Hematopoietic multipotent progenitor cell (in vitro differentiated cells): ENCODE data around the gene ZNF408. TPM values are rescaled to one million over a fixed set of nuclear protein-coding genes. Genes with fewer than 3 reads are reported as not detected.
"Not testable (repeated sequence)": the region's sequence is repeated elsewhere in the genome, so short reads cannot be mapped to it uniquely, and the experiment has no call there.

Source experiments
- DNase-seq, 3 donors: peaks; one replicate each; pipeline ENCODE4 v3.0.0-alpha.2; 2011 to 2015; ENCODE audit warnings: low read depth in 2 of 3, low spot score in 2 of 3
- total RNA-seq: library from RNA; depleted of rRNA; stranded (reverse); fragments of >200 nt; gene quantifications from one replicate; pipeline ENCODE4 v1.2.3, GENCODE V29; 2012

Gene ZNF408
- total RNA-seq, 1 donor: 11.6 TPM

DNA sequence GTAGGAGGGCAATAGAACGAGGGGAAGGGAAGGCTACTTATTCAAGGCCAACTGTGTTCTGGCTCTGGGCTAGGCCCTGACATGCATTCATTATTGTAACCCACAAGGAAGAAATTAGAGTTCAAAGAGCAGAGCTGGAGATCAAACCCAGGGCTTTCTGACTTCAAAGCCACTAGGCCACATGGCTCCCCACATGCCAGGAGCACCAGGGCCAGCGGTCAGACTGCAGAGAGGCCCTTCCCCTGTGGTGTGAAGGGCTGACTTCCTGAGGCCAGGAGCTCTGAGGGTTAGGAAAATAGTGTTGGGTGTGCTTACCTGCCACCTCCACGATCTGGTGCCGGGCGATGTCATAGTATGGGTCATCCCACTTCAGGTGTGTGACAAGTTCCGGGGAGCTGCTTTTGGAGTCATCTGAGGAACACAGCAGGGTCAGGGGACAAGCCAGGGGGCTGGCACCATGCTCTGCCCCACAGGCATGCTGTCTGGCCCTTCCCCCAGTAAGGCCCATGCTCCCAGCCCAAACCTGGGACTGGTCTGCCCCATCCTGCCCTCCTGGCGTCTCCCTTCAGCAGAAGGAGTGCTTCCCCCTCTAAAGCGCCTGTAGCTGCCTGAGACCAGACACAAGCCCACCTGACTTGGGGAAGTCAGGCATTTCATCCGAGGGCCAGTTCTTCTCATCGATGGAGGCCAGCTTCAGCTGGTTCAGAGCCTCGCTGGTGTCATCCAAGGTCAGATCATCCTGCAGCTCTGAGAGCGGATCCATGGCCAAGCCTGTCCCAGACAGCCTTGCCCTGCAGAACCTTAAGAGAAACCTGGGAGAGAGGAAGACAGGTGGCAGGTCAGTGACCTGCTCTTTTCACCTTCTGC is 5.3 kb upstream of the ZNF408 start:
- no peak for DNase-seq

DNA sequence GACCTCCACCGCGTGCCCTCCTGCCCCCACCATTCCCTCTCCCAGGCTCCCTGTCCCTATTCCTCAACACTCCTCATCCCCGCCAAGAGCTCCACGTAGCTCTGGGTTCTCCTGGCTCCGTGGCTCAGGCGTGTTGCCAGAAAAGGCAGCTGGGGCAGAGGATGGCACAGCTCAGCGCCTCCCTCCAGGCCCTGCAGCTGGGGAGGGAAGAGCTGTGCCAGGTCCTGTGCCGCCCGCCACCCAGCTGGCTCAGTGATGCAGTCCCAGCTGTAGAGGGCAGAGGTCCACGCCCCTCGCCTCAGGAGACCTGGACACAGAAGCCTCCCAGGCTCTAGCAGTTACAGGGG is 4.6 kb upstream of the ZNF408 start:
- no peak for DNase-seq

DNA sequence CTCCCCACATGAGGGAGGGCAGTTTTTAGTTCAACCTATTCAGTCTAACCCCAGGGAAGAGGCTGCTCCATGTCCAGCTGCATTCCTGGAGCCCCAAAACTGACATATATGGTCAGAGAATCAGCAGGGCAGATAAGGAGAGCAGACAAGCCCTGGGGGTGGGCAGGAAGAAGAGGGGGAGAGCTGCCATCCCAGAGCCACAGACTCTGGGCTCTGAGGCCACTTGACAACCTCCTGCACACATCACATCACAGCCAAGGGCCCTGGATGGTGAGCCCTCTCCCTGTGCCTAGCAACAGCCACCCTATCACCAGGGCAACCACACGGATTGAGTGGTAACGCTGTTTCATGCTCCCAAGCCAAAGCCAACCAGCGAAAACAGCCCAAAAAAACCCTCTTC is 3.5 kb upstream of the ZNF408 start:
- no peak for DNase-seq

DNA sequence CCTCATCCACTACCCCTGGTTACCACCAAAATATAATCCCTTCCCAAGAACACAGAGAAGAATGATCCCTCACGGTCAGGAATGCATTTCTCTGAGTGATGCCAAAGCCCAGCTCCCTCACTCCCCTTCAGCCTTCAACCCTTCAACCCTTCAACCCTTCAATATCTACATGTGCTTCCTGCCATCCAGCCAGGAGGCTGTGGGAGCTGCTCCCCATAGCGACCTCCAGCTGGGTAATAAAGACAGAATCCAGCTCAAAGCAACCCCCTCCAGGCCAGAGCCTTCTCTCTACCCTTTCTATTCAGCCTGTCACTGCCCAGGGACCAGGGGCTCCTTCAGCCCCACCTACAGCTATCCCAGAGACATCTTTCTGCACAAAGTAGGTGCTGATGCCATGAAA is 3.1 kb upstream of the ZNF408 start:
- DNase-seq: no peak

DNA sequence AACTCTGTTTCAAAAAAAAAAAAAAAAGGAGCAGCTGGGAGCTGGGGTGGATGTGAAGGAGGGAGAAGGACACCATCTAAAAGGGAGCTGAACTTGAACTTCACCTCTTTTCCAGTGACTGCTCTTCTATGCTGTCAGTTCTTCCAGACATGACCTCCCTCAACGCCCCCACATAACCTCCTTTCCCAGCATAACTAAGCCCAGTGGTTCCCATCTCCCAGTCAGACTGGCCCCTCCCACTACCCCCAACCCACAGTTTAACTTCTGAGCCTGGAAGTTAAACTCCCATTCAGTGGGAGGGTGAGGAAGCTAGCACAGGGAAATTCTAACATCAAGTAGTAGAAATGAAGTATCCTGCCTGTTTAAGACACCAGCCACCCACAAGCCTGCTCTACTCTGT is 2.2 kb upstream of the ZNF408 start:
- no peak for DNase-seq

DNA sequence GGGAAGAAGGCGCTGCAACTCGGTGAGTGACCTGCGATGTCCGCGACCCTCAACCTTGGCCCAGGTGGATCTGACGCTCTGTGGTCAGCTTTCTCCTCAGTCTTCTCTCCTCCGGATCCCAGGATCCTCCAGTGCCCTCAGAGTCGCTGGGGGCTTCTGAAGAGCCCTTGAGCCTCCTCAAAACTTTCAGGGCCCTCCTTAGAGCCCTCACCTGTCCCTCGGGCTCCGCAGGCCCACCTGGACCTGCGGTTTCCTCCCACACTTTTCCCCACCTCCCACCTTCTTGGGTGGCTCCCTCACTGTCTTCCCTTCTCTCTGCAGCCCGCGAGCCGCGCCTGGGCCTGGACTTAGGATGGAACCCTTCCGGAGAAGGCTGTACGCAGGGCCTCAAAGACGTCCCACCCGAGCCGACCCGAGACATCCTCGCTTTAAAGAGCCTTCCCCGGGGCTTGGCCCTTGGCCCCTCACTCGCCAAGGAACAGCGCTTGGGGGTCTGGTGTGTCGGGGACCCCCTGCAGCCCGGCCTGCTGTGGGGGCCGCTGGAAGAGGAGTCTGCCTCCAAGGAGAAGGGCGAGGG is 335 bp downstream of the ZNF408 start:
- no peak for DNase-seq

DNA sequence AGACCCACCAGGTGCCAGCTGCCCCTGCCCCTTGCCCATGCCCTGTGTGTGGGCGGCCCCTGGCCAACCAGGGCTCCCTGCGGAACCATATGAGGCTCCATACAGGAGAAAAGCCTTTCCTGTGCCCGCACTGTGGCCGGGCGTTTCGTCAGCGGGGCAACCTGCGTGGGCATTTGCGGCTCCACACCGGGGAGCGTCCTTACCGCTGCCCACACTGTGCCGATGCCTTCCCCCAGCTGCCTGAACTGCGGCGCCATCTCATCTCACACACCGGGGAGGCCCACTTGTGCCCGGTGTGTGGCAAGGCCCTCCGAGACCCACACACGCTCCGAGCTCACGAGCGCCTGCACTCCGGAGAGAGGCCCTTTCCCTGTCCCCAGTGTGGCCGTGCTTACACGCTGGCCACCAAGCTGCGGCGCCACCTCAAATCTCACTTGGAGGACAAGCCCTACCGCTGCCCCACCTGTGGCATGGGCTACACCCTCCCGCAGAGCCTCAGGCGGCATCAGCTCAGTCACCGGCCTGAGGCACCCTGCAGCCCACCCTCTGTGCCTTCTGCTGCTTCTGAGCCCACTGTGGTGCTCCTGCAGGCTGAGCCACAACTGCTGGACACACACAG is 4.3 kb downstream of the ZNF408 start:
- DNase-seq: no peak

DNA sequence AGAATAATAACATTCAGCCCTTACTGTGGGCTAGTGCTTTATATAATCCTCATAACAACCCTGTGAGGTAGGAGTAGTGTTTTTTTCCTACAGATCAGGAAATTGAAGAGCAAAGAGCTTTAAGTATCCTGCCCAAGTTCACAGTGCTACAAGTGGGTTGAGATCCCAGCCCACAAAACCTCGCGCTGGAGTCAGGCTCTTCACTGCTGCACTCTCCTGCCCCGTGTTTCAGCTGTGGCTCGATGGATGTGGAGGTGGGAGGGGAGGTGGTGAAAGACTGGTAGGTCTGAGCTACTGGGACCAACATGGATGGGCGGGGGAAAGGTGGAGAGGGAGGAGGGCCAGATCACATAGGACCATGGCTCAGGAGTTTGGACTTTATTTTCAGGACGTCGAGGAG is 6.1 kb downstream of the ZNF408 start:
- DNase-seq: no peak

DNA sequence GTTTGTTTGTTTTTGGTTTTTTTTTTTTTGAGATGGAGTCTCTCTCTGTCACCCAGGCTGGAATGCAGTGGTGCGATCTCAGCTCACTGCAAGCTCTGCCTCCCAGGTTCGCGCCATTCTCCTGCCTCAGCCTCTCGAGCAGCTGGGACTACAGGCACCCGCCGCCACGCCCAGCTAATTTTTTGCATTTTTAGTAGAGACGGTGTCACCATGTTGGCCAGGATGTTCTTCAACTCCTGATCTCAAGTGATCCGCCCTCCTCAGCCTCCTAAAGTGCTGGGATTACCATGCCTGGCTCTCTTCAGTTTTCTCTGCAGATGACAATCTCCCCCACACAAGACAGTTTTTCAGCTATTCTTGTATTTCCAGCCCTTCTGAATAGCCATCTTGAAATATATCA is 8.5 kb downstream of the ZNF408 start:
- DNase-seq: not testable (repeated sequence)

DNA sequence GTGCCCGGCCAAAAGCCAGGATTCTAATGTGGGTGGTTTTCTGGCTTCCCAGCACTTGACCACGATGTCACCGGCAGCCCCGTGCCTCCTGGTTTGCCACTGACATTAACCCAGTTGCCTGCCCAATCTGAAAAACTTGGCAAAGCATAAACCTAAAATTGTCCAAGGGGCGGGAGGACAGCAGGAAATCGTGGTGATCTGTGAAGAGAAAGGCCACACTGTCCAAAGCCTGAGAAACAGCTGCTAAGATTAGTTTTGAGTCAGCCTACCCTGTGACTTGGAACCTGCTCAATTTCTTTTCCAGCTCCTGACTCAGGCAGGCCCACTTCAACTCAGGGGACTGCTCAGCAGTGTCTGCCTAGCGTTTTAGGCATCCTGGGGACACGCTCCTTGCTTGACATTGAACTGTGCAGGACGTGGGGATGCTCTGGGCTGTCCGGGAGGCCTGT is 10.0 kb downstream of the ZNF408 start:
- no peak for DNase-seq

DNA sequence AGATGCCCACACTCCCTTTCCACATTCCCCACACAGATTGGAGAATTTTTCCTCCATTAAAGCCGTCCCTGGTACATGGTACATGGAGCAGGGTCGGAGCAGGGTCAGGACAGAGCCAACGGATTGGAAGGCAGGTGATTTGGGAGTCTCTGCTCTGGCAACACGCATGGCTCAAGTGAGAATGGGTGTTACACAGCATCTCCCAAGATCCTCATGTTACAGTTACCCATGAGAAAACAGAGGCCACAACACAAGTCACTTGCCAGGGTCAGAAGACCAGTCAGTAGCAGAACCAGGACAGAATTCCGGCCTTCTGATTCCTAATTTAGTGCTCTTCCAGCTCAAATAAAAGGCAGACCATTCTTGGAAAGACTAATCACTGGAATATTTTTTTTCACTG is 10.5 kb downstream of the ZNF408 start:
- DNase-seq: no peak

DNA sequence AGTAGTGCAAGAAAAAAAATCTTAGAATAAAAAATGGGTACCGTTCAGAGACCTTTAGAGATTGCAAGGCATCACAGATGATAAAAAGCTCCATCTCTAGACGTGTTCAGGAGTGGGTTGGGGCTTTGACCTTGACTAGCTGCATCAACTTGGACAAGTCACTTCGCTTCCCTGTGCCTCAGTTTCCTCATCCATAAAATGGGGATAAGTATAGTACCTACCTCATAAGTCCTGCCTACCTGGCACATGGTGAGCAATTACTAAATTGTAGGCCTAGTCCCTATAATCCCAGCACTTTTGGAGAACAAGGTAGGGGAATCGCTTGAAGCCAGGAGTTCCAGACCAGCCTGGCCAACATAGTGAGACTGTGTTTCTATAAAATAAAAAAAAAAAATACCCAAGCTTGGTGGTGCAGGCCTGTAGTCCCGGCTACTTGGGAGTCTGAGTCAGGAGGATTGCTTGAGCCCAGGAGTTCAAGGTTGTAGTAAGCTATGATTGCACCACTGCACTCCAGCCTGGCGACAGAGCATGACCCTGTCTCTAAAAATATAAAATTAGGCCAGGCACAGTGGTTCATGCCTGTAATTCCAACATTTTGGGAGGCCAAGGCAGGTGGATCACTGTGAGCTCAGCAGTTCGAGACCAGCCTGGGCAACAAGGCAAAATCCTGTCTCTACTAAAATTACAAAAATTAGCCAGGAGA is 12.2 kb downstream of the ZNF408 start:
- DNase-seq: no peak

DNA sequence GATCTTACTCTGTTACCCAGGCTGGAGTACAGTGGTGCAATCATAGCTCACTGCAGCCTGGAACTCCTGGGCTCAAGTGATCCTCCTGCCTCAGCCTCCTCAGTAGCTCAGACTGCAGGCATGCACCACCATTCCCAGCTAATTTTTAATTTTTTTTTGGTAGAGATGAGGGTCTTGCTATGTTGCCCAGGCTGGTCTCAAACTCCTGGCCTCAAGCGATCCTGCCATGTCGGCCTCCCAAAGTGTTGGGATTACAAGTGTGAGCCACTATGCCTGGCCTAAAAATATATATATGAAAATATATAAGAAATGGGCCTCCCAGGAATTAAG is 17.0 kb downstream of the ZNF408 start:
- DNase-seq: not testable (repeated sequence)

DNA sequence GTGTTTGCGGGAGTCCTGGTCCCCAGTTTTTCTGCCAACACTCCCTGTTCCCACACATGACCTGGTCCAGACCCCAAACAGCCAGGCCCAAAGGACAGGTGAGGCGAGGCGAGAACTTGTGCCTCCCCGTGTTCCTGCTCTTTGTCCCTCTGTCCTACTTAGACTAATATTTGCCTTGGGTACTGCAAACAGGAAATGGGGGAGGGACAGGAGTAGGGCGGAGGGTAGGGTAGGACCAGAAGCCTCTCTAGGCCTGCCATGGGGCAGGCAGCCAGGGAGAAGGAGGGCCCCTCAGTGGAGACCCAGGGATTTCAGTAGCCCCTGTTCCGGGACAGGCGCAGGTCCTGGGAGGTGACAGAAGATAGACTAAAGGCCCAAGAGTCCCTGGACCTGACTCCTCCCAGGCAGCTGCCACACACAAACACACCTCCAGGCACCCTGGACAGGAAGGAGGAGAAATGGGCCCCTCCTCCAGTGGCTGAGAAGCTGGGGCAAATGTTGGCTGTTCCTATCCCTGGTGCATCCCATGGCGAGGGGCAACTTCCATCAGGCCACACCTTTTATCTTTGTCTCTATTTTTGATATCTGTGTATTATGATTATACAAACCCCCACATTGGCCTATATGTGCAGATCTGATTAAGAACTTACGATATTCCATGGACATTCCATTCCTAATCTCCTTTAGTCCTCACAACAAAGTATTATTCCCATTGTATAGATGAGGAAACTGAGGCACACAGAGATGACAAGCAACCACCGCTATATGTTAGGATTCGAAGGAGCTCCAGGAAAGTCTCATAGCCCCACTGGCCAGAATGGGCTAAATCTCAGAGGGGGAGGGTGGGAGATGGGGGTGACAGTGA is 17.6 kb downstream of the ZNF408 start:
- DNase-seq: no peak

DNA sequence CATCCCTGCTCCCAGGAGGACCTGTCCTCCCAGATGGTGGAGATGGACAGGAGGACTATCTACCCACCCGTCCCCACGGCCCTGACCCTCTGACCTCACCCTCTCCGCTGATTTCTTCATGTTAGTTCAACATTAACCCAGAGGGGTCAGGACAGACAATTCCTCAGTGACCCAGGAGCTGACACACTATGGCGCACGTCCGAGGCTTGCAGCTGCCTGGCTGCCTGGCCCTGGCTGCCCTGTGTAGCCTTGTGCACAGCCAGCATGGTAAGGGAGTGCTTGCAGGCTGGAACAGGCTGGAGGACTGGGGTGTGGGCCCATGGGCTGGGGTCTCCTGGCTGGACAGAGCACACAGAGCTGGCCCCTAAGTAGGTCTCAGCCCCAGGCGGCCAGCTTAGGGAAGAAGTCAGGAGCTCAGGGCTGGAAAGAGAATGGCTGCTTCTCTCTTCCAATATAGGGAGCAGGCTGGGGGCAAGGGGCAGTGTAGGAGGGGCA is 18.3 kb downstream of the ZNF408 start, which contains the start of gene F2:
Gene F2, plus strand, starts transcription at position 166 of the 495 bp plus-strand sequence. Its CDS starts 23 bp downstream, at position 189.
- no peak for DNase-seq

DNA sequence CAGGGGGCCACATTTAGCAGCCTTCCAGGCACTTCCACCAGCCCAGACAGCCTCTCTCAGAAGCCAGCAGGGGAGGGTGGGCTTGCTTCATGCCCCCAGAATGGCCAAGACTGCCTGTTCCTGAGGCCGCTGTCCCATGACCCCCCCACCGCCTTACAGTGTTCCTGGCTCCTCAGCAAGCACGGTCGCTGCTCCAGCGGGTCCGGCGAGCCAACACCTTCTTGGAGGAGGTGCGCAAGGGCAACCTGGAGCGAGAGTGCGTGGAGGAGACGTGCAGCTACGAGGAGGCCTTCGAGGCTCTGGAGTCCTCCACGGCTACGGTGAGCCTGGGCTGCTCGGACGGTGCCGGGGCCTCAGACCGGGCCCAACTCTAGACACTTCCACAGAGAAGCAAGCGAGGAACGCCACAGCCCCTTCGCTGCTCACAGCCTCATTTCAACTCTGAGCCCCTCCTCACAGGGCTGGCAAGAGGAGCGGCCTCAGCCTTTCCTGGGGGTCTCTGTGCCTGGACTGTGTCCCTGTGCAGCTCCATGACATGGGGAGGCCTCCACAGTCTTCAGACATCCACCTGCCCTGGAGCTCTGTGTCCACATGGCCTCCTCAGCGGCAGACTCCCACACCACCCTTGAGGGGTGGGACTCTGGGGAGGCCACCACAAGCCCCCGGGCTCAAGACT is 18.9 kb downstream of the ZNF408 start:
- DNase-seq: no peak

DNA sequence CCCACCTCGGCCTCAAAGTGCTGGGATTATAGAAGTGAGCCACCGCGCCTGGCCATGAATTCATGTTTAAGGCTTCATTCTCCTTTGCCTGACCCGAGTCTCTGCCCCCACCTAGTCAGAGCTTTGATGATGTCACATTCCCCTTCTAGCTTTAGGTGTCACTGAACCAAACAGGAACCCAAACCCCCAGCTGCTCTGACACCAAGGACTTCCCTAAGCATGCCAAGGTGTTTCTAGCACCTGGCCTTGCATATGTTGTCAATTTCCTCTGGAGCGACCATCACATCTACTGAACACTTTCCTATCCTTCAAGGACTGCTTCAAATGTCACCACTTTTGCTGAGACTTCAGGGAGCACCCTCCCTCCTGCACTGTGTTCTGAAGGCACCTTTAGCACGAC is 20.5 kb downstream of the ZNF408 start:
- no peak for DNase-seq

DNA sequence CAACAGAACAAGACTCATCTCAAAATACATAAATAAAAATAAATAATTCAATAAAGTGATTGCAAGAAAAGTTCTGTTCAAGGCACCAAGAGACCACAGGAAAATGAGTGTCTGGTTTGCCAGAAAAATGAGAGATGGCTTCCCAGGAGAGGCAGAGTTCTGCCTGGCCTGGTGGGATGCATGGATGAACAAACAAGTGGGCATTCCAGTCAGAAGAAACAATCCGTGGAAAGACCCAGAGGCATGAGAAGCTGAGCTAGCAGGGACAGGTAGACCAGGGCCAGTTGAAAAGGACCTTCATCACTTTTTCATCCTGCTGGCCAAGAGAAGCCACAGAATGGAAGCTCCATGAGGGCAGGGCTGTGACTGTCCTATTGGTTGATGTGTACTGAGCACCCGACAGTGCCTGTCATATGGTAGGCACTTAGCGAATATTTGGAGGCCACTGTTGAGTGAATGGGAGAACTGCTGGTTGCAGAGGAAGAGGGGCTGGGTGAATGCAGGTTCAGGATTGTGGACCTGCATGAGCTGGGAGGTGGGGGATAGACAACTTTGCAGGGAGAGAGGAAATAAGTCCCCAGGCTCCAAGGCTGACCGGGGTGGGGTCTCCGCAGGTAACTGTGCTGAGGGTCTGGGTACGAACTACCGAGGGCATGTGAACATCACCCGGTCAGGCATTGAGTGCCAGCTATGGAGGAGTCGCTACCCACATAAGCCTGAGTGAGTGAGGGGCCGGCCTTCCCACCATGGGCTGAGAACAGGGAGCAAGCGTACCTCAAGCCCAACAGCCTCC is 21.9 kb downstream of the ZNF408 start:
- no peak for DNase-seq

DNA sequence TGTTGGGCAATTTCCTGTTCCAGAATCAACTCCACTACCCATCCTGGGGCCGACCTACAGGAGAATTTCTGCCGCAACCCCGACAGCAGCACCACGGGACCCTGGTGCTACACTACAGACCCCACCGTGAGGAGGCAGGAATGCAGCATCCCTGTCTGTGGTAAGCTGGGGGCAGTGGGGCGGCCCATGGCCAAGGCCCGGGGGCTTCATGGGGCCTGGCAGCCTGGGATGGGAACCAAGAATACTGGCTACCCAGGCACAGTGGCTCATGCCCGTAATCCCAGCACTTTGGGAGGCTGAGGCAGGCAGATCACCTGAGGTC is 22.5 kb downstream of the ZNF408 start:
- no peak for DNase-seq
